GM12878 (cell line): ENCODE results near the gene KIF25. TPM values are rescaled to one million over a fixed set of nuclear protein-coding genes. Genes with fewer than 3 reads are reported as not detected.

Experiments
- ATAC-seq: fragments of 200-7000 bp; cut with Tn5 transposase; 3 replicates; pipeline ENCODE4 v1.9.1; 2020; ENCODE audit warnings: mild to moderate bottlenecking, moderate library complexity
- BruUV-seq: library from RNA; stranded (reverse); fragments of 400-500 nt; replicated peaks from 2 replicates; lab custom pipeline; 2021; lab: Mats Ljungman, UMichigan
- CTCF ChIA-PET: fragments of 300-600 bp; sonication (Branson Sonifier 250); formaldehyde crosslinking; extraction: SDS; loops from one replicate; lab custom pipeline; 2021; ENCODE audit warnings: inconsistent platforms; lab: Yijun Ruan, JAX
- POLR2A ChIA-PET: fragments of 350-600 bp; formaldehyde crosslinking; extraction: SDS; loops from one replicate; lab custom pipeline; 2021; ENCODE audit warnings: inconsistent platforms; lab: Charles Lee
- RAD21 ChIA-PET: fragments of 300-600 bp; sonication (Branson Sonifier 250); formaldehyde crosslinking; loops from one replicate; lab custom pipeline; 2023; ENCODE audit warnings: antibody characterized with exemption; ENCODE audit not compliant: unreplicated experiment; lab: Charles Lee
- SMC1A ChIA-PET: fragments of 300-600 bp; sonication (Branson Sonifier 250); formaldehyde crosslinking; loops from one replicate; lab custom pipeline; 2023; ENCODE audit not compliant: unreplicated experiment, uncharacterized antibody; lab: Charles Lee
- DNase-seq: peaks from one replicate; pipeline ENCODE4 v3.0.0-alpha.2; 2011; ENCODE audit warnings: low read depth, low spot score
- FAIRE-seq: peaks from 3 replicates; lab custom pipeline; 2011; peaks lifted over from hg19 to GRCh38; lab: Jason Lieb, UNC
- H2AFZ ChIP-seq: 2 replicates; pipeline ENCODE4 v1.6.0; 2011; ENCODE audit warnings: low read depth, low read length, control low read depth; ENCODE audit not compliant: control insufficient read depth
- H3K27ac ChIP-seq: 2 replicates; pipeline ENCODE4 v1.5.1; 2011; ENCODE audit warnings: control low read depth; ENCODE audit not compliant: control insufficient read depth, insufficient read depth
- H3K27me3 ChIP-seq, 2 experiments: replicated peaks in 1 of 2; 2 replicates each; pipeline versions ENCODE4 v1.6.0 to v1.6.1; 2011; ENCODE audit warnings: low read length in 1 of 2; ENCODE audit not compliant: control insufficient read depth in 2 of 2, insufficient read depth in 2 of 2
- H3K36me3 ChIP-seq, 2 experiments: 2 replicates each; pipeline ENCODE4 v1.5.1; 2011; ENCODE audit warnings: low read length in 1 of 2; ENCODE audit not compliant: control insufficient read depth in 2 of 2, insufficient read depth in 2 of 2
- H3K4me1 ChIP-seq: 2 replicates; pipeline ENCODE4 v1.6.1; 2011; ENCODE audit warnings: mild to moderate bottlenecking, low read length, moderate library complexity, mixed read lengths; ENCODE audit not compliant: control insufficient read depth, insufficient read depth
- H3K4me2 ChIP-seq: 2 replicates; pipeline ENCODE4 v1.6.0; 2011; ENCODE audit warnings: control low read depth; ENCODE audit not compliant: control insufficient read depth, insufficient read depth
- H3K4me3 ChIP-seq: fragments of 200-600 bp; sonication (generic); 2 replicates; pipeline ENCODE4 v1.5.1; 2016
- H3K79me2 ChIP-seq: 2 replicates; pipeline ENCODE4 v1.6.0; 2011; ENCODE audit warnings: low read length; ENCODE audit not compliant: control insufficient read depth, insufficient read depth
- H3K9ac ChIP-seq: 2 replicates; pipeline ENCODE4 v1.8.0; 2011; ENCODE audit warnings: low read length, control low read depth, mixed read lengths; ENCODE audit not compliant: control insufficient read depth, insufficient read depth
- H3K9me3 ChIP-seq: replicated peaks from 3 replicates; pipeline ENCODE4 v1.5.1; 2011; ENCODE audit warnings: mild to moderate bottlenecking, low read length; ENCODE audit not compliant: control insufficient read depth, insufficient read depth
- H4K20me1 ChIP-seq: 2 replicates; pipeline ENCODE4 v1.6.0; 2011; ENCODE audit not compliant: control insufficient read depth, insufficient read depth
- NFYA ChIP-seq: IDR thresholded peaks from 2 replicates; pipeline ENCODE4 v1.6.1; 2011; ENCODE audit warnings: low read depth, mild to moderate bottlenecking, low read length, improper control_type of control experiment, borderline replicate concordance
- POU2F2 ChIP-seq: IDR thresholded peaks from 3 replicates; pipeline ENCODE4 v1.6.1; 2011; ENCODE audit warnings: low read depth, mild to moderate bottlenecking, low read length, borderline replicate concordance
- PRDM15 ChIP-seq: fragments of 450-650 bp; formaldehyde crosslinking; IDR thresholded peaks from 2 replicates; pipeline ENCODE4 v1.4.0; 2020; ENCODE audit warnings: mild to moderate bottlenecking, moderate library complexity
- WGBS: methylation state at CpG from one replicate; pipeline ENCODE4 v1.1.6; 2016; ENCODE audit warnings: low lambda C conversion rate; ENCODE audit not compliant: insufficient replicate concordance, insufficient coverage; ENCODE audit errors: missing lambda C conversion rate; 5-methylcytosine and 5-hydroxymethylcytosine counted together
- in situ Hi-C: fragments of 300-500 bp; cut with MboI; formaldehyde crosslinking; loops from 9 replicates; pipeline ENCODE4 v1.14.3; 2018; ENCODE audit warnings: mixed read lengths
- intact Hi-C: fragments of 100-400 bp; cut with micrococcal nuclease; formaldehyde crosslinking; loops from one replicate; pipeline ENCODE4 v1.14.2; 2022; ENCODE audit not compliant: unreplicated experiment
- polyA plus RNA-seq, 11 experiments: library from polyadenylated mRNA; depleted of rRNA in 4 of 11; unstranded in 6 of 11; stranded (reverse) in 5 of 11; fragments of >200 nt; fragmentation: Nextera tagmentation in 4 of 11; fragmentation: Illumina TruSeq in 1 of 11; extraction: Ambion mirVana in 4 of 11; extraction: Trizol in 1 of 11; gene quantifications; 1 replicate in 1 of 11; 2 replicates in 10 of 11; pipeline versions ENCODE4 v1.2.1 to v1.2.3, GENCODE V29; 2011 to 2016; ENCODE audit warnings: inconsistent platforms in 2 of 11, missing spikeins in 2 of 11, low read depth in 1 of 11
- total RNA-seq, 4 experiments: library from RNA; depleted of rRNA in 3 of 4; stranded (reverse); fragments of >200 nt in 3 of 4; fragmentation: Illumina TruSeq in 1 of 4; extraction: Trizol in 1 of 4; gene quantifications; 2 replicates each; pipeline versions ENCODE4 v1.2.1 to v1.2.3, GENCODE V29; 2013 to 2021

The KIF25 gene
- total and polyA plus RNA-seq, 10 of the 15 experiments (the other 5 are each of a cell fraction or from before 2014, with no cell fraction given), result not detected

DNA sequence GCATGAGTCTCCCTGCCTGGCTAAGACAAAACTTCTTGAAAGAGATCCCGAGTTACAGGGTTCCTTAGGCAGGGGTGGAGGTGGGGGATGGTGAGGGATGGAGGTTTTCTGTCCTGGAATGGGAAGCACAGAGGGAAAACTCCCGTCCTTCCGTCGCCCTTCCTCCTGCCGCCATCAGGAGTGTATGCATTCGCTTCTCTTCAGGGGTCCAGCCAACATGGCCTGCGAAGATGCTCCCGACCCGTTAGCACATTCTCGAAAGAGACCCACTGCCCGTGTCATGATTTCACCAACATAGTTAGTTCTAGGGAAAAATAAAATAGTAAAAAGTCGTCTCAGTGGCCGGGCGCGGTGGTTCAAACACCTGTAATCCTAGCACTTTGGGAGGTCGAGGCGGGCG is 37.1 kb downstream of the KIF25 start:
- H3K4me1 ChIP-seq, result no peaks in the 10 kb centered on the region
- no peak for FAIRE-seq
- no peak for ATAC-seq
- intact Hi-C loops, result no loop called here
- H3K4me2 ChIP-seq, result no peak overlapping the region
- SMC1A ChIA-PET, result no interaction called here
- BruUV-seq, result no TSS peak
- RAD21 ChIA-PET, result no interaction called here
- no peak overlapping the region for H3K4me3 ChIP-seq
- DNase-seq, result no peak
- no peak overlapping the region for H3K9ac ChIP-seq
- CTCF ChIA-PET, result no interaction called here
- no peaks in the 10 kb centered on the region for H3K36me3 ChIP-seq
- no peak overlapping the region for H3K27ac ChIP-seq
- TF ChIP-seq PRDM15 (CRISPR knock-in tag) (no peak), POU2F2 (no peak), NFYA (no peak)
- no peaks in the 10 kb centered on the region for H3K79me2 ChIP-seq
- no peaks in the 10 kb centered on the region; the same call in 2 of the 3 replicates for H3K9me3 ChIP-seq
- H3K27me3 ChIP-seq, result no peaks in the 10 kb centered on the region
- in situ Hi-C loops, result no loop called here
- POLR2A ChIA-PET, result no interaction called here
- no peaks in the 10 kb centered on the region for H4K20me1 ChIP-seq
- no peak overlapping the region for H2AFZ ChIP-seq
- WGBS, result 77% methylated on average over 18 of the region's 18 CpGs
